ENCODE measurements around the gene TAX1BP3.
A peak's percentile ranks its signal among the peaks of the same experiment; 100 is the strongest.
"Not testable (repeated sequence)": the region's sequence is repeated elsewhere in the genome, so short reads cannot be mapped to it uniquely, and the experiment has no call there.

The TAX1BP3 gene, protein sequence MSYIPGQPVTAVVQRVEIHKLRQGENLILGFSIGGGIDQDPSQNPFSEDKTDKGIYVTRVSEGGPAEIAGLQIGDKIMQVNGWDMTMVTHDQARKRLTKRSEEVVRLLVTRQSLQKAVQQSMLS

DNA sequence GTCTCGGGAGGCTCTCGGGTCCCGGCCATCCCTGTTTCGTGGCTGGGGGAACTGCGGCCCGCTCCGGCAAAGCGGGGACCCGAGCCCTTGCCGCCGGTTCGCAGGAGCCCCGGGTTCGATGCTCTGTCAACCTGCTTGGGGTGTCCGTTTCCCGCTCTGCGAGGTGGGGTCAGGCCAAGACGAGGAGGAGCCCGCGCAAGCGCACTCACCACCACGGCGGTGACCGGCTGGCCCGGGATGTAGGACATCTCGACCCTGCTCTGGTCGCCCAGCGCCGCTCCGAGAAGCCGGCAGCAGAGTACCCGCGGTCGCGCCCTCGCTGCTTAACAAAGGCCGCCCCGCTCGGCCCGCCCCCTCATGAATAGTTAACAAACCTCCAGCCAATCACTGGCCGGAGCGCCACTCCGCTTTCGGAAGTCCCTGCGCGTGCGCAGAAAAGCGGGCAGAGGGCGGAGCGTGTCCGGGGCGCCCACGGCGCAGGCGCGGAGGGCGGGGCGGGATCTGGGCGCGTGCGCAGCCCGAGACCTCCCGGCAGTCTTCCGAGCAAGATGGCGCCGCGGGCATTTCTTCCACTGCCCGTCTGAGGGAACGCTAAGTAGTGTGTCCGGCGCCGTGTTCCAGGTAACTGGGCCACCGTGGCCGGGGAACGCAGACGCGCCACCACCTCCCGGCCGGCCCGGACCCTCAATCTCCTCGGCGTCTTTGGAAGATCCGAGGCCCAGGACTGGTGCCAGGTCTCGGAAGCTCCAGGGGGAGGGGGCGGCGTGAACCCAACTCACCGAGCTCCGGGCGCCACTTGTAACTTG, at the start of gene TAX1BP3, which contains the start of gene EMC6:
Gene TAX1BP3, minus strand, starts transcription at position 300 of the 806 bp plus-strand sequence. Its CDS starts 52 bp downstream, at position 248.
Gene EMC6, plus strand, starts transcription at position 534 of the 806 bp plus-strand sequence. CDS start 335 bp downstream, outside the sequence.
- DNase-seq (ENCODE audit: low read depth): peak; percentile 99

DNA sequence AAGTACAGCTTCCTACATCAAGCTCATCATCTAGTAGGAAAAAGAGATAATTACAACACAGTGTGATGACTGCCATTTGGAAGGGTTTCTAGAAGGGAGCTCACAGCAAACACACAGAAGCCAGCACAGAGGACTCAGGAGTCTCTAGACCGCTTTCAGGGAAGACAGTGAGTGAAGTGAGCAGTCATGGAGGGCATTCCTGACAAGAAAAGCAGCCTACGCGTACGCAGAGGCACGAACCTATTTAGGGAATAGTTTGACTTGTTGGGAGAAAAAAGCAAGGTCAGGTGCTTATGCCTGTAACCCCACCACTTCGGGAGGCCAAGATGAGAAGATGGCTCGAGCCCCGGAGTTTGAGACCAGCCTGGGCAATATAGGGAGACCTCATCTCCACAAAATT, 46.9 kb upstream of the TAX1BP3 start:
- no peak for DNase-seq (ENCODE audit: low read depth)

DNA sequence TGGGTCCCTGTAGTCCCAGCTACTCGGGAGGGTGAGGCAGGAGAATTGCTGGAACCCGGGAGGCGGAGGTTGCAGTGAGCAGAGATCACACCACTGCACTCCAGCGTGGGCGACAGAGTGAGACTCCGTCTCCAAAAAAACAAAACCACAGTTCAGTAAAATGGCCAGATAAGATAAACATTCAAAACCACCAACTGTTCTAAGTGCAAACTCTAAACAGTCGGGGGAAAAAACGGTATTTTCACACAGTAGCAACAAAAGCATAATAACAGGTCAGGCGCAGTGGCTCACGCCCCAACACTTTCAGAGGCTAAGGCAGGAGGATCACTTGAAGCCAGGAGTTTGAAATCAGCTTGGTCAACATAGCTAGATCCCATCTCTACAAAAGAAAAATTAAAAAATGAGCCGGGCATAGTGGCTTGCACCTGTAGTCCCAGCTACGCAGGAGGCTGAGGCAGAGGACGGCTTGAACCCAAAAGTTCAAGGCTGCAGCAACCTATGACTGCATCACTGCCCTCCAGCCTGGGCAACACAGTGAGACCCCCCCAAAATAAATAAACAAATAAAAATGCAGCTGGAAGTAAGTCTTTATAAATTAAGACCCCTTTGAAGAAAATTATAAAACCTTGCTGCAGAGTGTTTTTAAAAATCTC, 44.6 kb upstream of the TAX1BP3 start:
- no peak for DNase-seq (ENCODE audit: low read depth)

DNA sequence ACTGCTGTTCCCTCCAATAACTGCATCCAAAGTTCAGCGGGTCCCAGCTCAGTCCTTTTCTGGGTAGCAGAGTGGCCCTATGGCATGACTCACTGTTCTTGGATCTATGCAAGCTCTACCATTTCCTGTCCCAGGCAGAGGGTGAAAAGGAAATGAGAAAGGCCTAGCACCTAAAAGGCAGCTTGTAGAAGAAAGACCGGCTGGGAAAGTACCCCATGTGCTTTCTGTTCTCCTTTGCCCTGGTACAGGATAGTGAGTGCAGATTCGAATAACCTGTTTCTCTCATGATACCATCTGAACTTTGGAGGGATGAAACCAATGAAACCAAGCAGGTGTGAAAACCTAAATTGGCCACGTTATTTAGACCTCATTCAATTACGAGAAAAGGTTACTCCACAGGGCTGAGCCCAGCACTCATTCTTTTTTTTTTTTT, 42.6 kb upstream of the TAX1BP3 start:
- peak; percentile 70 for DNase-seq (ENCODE audit: low read depth)

DNA sequence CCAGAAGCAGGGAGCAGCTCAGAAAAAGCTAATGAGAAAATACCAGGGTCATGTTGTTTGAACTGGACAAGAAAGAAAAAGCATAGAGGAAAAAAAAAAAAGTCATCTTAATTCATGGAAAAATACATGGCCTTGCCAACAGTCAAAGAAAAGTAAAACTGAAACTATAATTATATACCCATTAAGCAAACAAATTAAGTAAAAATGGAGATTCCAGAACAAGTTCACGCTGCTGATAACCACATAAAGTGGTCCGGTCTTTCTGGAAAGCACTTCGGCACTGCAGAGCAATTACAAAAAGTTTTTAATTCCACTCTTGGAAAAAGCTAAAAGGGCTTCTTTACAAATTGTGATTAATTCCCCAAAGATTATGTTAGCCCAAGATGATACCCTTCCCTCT, 40.0 kb upstream of the TAX1BP3 start:
- DNase-seq (ENCODE audit: low read depth): no peak

DNA sequence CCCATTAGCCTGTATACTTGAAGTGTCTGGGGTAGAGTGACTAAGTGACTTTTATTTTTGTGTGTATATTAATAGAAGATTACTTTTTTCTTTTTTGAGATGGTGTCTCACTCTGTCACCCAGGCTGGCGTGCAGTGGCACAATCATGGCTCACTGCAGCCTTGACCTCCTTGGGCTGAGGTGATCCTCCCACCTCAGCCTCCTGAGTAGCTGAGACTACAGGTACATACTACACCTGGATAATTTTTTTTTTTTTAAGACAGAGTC, 37.3 kb upstream of the TAX1BP3 start:
- not testable (repeated sequence) for DNase-seq (ENCODE audit: low read depth)

DNA sequence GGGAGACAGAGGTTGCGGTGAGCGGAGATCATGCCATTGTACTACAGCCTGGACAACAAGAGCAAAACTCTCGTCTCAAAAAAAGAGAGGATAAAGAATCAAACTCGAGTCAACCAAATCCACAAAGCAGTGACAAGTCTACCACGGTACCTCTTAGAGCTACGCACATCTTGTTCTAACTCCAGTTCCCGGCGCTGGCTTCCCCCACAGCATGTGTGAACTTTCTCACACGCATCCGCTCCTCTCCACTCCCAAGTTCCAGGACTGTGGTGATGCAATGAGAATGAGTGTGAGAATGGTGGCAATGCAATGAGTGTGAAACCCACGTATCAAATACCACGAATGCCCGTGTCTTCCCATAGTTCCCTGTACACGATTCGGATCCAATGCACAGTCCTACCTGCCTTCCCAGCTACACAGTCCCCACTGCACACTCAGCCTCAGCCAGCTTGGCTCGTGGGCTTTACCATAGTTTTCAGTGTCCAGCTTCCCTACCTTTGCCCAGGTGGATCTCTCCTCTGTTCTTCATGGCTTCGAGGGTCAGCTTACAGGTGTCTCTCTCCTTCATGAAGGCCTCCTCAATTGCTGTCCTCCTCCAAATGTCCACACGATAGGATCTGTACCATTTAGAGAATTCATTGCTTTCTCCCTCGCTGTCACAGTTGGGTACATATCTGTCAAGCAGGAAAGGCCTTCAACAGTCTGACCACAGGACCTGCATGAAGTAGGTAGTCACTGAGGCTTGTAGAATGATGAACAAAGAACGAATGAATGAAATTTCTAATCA, 36.7 kb upstream of the TAX1BP3 start:
- no peak for DNase-seq (ENCODE audit: low read depth)

DNA sequence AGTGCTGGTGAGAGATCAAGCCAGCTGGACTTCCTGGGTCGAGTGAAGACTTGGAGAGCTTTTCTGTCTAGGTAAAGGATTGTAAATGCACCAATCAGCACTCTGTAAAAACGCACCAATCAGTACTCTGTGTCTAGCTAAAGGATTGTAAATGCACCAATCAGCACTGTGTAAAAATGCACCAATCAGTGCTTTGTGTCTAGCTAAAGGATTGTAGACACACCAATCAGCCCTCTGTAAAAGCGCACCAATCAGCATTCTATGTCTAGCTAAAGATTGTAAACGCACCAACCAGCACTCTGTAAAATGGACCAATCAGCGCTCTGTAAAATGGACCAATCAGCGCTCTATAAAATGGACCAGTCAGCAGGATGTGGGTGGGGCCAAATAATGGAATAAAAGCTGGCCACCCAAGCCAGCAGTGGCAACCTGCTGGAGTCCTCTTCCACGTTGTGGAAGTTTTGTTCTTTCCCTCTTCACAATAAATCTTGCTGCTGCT, 33.7 kb upstream of the TAX1BP3 start:
- not testable (repeated sequence) for DNase-seq (ENCODE audit: low read depth)

DNA sequence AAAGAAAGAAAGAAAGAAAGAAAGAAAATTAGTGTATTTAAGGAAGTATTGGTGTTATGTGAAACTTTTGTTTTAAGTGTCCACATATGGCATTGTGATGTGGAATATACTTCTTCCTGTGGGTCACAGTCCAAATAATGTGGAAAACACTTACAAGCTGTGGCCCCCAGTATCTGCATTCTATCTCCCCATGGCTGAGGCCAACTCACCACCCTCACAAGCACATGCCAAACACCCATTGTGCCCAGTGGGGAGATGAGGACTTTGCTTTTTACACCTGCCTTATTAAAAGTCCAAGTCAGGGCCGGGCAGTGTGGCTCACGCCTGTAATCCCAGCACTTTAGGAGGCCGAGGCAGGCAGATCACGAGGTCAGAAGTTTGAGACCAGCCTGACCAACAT, 31.6 kb upstream of the TAX1BP3 start:
- no peak for DNase-seq (ENCODE audit: low read depth)

DNA sequence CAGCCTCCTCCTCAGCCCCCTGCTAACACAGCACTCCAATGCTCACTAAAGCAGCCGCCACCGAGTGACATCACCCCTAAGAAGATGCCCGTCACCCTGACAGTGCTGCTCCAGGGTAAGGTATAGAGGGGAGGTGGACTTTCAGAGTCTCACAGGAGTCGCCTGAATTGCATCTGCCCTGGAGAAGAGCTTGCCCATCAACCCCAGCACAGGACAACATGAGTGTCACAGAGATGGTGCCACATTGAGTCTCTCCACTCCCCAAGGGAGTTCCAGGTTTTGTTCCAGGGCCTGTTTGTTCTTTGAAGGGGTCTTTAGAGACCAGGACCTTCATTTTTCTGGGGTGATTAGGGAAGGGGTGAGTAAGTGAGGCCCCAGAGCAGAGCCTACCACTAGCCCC, 29.8 kb upstream of the TAX1BP3 start:
- DNase-seq (ENCODE audit: low read depth): no peak

DNA sequence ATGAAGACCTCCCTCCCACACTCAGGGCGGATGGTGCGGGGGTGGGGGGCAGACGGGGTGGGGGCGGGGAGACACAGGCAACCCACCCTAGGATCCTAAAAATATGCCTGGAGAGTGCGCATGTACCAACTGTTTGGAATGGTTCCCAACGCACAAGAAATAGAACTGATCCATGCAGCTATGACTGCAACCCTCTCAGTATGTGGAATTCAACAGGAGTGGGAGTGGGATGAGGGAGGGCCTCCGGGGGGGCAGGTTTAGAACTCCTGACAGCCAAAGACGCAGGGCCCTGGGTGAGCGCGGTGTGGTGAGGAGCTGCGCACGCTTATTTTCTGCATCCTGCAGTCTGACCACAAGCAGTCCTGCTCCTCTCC, 28.7 kb upstream of the TAX1BP3 start:
- DNase-seq (ENCODE audit: low read depth): no peak

DNA sequence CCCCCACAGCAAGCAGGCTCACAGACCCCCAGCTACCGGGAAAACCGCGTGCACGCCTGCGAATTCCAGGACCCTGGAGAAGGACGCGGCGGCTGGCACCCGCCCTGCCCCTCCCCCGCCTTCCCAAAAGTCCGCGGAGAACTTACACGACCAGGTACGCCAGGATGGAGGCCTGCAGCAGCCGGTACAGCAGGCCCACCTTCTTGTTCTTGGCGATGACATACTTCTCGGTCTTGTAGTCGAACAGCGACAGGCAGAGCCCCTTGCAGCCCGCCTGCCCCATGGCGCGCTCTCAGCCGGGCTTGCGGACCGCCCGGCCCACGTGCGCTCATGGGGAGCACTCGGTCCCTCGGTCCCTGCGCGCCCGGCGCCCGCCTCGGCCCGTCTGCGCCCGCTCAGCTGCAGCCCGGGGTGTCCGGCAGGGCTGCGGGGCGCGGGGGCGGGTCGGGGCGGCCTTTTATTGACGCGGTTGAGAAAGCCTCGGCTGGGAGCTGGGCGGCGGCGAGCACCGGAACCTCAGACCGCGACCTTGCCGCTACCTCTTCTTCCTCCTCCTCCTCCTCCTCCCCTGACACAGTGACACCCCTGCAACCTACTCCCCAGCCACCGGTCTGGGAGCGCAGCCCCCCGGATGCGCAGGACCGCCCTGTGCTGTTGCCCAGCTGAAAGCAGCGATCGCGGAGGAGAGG, 27.5 kb upstream of the TAX1BP3 start, which contains the start of gene P2RX5:
Gene P2RX5, minus strand, starts transcription at position 433 of the 689 bp plus-strand sequence. Its CDS starts 150 bp downstream, at position 283.
- DNase-seq (ENCODE audit: low read depth): no peak

DNA sequence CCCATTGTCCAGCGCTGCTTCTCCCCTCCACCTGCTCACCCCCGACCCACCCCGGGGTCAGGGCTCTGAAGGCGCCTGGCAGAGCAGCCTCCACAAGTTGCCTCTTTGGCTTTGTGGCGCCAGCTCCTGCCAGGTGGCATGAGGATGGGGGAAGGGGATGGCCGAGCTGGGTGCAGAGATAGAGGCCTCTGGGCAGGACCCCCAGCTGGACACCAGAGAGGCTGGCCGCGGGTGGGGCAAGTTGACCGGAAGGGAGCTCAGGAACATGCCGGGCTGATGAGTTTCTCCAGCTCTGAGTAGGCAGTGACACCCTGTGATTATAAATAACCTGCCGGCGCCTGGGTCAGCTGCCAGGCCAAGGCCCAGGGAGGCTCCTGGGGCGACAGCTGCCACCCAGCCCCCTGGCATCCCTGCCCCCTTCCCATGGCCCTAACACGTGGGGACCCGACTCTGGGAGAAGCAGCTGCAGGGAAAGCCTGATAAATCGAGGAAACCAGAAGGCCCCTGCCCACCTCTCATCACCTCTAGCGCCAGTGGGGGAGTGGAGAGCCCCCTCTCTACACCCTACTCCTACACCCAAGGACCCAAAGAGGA, 26.8 kb upstream of the TAX1BP3 start:
- no peak for DNase-seq (ENCODE audit: low read depth)

DNA sequence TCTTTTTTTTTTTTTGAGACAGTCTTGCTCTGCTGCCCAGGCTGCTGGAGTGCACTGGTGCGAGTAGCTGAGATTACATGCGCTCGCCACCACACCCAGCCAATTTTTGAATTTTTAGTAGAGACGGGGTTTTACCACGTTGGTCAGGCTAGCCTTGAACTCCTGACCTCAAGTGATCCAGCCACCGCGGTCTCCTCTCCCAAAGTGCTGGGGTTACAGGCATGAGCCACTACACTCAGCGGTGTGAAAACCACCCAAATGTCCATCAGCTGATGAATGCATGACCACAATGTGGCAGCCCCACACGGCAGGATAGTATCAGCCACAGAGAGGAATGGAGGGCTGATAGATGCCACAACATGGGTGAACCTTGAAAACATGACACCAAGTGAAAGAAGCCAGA, 25.5 kb upstream of the TAX1BP3 start:
- DNase-seq (ENCODE audit: low read depth): no peak

DNA sequence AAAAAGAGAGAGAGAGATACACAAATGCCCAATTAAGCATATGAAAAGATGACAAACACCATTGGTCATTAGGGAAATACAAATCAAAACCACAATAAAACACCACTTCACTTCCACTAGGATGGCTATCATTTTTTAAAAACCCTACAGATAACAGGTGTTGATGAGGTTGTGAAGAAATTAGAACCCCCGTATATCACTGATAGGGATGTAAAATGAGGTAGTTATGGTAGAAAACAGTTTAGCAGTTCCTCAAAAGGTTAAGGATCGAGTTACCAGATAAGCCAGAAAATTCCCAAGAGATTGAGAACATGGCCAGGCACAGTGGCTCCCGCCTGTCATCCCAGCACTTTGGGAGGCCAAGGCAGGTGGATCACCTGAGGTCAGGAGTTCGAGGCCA, 24.8 kb upstream of the TAX1BP3 start:
- DNase-seq (ENCODE audit: low read depth): no peak

DNA sequence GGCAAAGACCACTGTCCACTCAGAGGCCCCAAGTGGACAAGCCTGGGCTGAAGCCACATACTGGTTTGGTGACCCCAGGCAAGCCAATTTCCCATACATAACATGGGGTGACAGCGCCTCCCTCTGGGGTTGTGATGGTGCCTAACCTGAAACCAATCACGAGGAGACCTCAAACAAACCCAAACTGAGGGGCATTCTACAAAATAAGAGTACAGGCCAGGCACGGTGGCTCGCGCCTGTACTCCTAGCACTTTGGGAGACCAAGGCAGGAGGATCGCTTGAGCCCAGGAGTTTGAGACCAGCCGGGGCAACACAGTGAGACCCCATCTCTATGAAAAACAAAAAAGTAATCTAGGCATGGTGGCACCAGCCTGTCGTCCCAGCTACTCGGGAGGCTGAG, 24.0 kb upstream of the TAX1BP3 start:
- no peak for DNase-seq (ENCODE audit: low read depth)

DNA sequence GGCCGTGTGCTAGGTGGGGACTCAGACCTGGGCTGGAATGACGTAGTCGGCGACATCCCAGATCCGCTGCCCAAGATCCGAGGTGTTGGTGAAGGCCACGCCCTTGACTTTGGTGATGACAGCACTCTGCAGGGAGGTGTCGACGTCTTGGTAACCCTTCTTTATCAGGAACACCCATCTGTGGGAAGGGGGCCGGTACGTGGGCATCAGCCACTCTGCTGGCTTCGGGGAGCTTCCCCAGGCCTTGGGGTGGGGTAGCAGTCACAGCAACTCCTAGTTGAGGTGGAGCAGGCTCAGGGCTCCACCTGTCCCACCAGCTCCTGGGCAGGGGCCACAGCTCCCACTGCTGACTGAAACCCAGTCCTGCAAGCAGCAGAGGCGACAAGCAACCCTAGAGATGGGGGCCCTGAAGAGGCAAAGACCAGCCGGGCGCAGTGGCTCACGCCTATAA, 23.3 kb upstream of the TAX1BP3 start:
- no peak for DNase-seq (ENCODE audit: low read depth)

DNA sequence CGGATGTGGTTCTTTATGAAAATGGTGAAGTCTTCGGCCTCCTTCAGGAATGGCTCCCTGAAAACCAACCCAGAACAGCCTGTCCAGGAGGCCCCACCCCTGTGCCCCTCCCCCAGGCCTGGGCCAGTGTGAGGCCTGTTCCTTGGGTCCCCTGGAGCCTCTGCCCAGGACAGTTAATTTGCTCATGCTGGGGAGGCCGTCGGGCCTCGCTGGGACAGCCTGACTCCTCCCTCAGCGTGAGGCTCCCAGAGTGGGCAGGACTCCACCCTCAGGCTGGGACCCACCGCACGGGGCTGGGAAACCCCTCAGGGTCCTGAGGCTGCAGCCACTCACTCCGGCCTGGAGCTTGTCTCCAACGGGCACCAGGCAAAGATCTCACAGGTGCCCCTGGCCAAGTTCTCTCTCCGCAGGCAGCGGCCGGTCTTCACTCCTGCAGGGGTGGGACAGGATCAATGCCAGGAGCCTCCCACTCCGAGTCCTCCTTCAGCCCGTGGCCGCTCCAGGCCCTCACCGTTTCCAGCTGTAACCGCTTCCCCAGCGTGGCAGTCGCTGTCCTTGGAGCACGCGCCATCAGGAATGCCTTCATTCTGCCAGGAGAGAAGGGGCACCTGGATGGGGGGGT, 21.8 kb upstream of the TAX1BP3 start:
- no peak for DNase-seq (ENCODE audit: low read depth)

DNA sequence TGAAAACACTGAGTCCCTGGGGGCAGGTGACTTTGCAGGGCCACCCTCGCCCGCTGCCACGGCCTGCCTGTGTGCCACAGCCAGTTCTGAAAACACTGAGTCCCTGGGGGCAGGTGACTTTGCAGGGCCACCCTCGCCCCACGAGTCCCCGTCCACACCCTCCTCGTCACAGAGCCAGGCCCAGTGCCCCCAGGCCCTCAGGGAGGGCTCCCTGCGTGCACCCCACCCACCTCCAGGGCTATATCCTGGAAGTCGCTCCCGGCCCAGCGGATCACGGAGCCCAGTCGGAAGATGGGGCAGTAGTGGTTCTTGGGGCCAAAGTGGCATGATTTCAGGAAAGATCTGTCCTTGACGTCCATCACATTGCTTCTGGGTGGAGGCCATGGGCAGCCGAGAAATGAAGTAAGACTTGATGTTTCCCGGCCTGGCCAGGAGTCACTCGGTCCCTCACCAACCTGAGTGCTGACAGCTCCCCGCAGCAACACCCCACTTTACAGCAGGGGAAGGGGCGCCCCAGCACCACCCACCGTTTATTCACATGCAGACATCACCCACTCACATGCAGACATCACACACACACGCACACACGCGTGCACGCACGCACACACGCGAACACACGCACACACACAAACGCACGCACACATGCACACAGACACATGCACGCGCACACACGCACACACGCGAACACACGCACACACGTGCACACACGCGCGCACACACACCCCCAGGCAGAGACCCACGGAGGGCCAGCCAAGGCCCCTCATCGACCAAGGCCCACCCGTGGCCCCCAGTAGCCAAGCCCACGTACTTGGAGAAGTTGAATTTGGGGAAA, 21.1 kb upstream of the TAX1BP3 start:
- no peak for DNase-seq (ENCODE audit: low read depth)

DNA sequence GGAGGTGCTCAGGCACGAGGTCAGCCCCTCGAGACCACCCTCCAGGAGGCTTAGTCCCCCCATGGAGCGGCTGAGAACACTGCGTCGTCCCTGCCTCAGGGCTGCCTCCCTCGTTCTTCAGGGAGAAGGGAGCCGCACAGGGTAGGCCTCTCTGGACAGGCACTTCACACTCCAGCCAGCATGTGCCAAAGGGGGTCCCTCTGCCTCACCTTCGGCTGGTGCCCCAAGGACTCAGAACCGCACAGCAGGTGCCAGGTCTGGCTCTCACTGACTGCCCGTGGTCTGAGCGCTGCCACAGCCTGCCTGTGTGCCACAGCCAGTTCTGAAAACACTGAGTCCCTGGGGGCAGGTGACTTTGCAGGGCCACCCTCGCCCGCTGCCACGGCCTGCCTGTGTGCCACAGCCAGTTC, 20.5 kb upstream of the TAX1BP3 start:
- no peak for DNase-seq (ENCODE audit: low read depth)

All from activated T-cell treated with anti-CD3 and anti-CD28 coated beads for 24 hours (primary cell).